ENCODE results near the gene CACNA2D3.

The CACNA2D3 gene

DNA sequence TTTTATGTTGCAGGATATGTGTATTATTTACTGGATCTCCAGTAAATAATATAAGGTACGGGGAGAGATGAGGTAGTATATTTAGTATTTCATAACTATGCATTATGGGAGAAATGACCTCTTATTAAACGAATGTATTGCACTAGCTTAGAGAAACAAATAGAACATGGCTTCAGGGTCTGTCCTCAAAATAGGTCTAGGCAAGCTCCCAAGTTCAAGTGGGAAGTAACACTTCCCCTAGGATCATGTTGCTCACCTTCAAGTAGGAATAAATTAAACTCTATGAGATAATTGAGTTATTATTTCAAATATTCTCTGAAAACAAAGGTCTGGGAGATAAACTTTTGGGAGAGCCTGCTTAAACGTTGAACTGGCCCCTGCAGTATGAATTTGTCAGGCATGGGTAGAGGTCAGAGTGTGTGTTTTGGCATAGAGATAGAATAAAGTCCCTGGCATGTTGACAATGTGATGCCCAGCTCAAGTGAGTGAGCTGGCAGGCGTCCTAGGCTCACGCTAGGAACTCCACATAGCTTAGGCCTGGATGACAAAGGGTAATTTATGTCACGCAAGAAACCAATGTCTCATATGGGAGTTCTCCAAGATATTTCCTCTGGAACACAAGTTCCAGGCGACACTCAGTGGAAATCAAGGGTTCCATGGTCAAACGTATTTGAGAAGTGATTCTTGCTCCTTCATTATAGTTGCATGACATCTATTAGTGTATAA lies 236.8 kb downstream of the CACNA2D3 start:
- Histone ChIP-seq H3K4me1 (peaks cover 49% of the 10 kb centered on the region), H3K9me3 (ENCODE audit: control insufficient read depth, low read length) (no peaks in the 10 kb centered on the region), H3K79me2 (no peaks in the 10 kb centered on the region), H2AFZ (peak overlapping the region; percentile 19), H3K4me2 (ENCODE audit: low read length) (no peak overlapping the region), H3K27ac (peak overlapping the region; percentile 84), H3K4me3 (ENCODE audit: low read depth, low read length) (no peak overlapping the region), H3K36me3 (ENCODE audit: control insufficient read depth, insufficient read depth, low read length) (no peaks in the 10 kb centered on the region), H3K9ac (no peak overlapping the region), H3K27me3 (ENCODE audit: control insufficient read depth, insufficient read depth, low read length) (no peaks in the 10 kb centered on the region)
- TF ChIP-seq, protein P1, sequence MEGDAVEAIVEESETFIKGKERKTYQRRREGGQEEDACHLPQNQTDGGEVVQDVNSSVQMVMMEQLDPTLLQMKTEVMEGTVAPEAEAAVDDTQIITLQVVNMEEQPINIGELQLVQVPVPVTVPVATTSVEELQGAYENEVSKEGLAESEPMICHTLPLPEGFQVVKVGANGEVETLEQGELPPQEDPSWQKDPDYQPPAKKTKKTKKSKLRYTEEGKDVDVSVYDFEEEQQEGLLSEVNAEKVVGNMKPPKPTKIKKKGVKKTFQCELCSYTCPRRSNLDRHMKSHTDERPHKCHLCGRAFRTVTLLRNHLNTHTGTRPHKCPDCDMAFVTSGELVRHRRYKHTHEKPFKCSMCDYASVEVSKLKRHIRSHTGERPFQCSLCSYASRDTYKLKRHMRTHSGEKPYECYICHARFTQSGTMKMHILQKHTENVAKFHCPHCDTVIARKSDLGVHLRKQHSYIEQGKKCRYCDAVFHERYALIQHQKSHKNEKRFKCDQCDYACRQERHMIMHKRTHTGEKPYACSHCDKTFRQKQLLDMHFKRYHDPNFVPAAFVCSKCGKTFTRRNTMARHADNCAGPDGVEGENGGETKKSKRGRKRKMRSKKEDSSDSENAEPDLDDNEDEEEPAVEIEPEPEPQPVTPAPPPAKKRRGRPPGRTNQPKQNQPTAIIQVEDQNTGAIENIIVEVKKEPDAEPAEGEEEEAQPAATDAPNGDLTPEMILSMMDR (IDR thresholded peaks at IDR 0.05), result no peak

DNA sequence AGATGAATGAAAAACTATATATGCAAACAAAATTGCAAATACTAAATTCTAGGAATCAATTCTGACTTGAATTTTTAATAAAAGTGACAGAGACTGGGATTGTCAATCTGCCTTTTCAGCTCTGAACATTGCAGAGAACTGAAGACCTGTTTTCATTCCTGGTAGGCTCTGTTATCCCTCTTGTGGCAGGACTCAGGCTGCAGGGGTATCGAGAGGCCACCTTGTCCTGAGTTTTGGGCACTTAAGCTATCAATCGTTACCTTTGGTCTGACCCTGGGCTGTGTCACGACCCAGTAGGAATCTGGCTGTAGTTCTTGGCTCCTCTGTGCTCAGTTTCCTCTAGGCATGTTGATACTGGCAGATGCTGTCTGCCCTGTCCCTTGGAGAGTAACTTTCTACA lies 238.0 kb downstream of the CACNA2D3 start:
- Histone ChIP-seq H3K27me3 (ENCODE audit: control insufficient read depth, insufficient read depth, low read length) (no peaks in the 10 kb centered on the region), H3K4me3 (ENCODE audit: low read depth, low read length) (no peak overlapping the region), H2AFZ (no peak overlapping the region), H3K36me3 (ENCODE audit: control insufficient read depth, insufficient read depth, low read length) (no peaks in the 10 kb centered on the region), H3K4me1 (peaks cover 42% of the 10 kb centered on the region), H3K9me3 (ENCODE audit: control insufficient read depth, low read length) (no peaks in the 10 kb centered on the region), H3K27ac (no peak overlapping the region), H3K79me2 (no peaks in the 10 kb centered on the region), H3K4me2 (ENCODE audit: low read length) (no peak overlapping the region), H3K9ac (no peak overlapping the region)
- TF ChIP-seq, protein P1 (IDR thresholded peaks at IDR 0.05), result peak; percentile 25

DNA sequence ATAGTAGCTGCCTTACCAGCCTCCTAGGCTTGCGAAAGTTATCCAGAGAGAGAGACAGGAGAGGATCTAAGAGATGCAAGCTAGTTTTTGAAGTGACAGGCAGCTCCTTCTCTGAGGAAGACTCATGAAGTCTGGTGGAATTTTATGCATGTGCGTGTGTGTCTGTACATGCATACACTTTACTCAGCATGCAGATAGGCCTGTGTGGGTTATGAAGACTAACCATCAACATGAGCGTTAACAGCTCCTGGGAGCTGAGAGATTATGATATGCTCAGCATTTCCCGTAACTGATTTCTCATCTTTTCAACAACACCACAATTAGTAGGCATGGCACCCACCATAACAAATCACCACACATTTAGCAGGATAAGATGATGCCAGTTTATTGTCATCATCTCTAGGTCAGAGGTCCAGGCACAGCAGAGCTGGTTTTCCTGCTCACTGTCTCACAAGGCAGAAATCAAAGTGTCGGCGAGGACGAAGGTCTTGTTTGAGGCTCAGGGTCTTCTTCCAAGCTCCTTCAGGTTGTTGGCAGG lies 239.5 kb downstream of the CACNA2D3 start:
- Histone ChIP-seq H3K4me1 (peaks cover 32% of the 10 kb centered on the region), H3K27me3 (ENCODE audit: control insufficient read depth, insufficient read depth, low read length) (no peaks in the 10 kb centered on the region), H2AFZ (no peak overlapping the region), H3K27ac (no peak overlapping the region), H3K36me3 (ENCODE audit: control insufficient read depth, insufficient read depth, low read length) (no peaks in the 10 kb centered on the region), H3K79me2 (no peaks in the 10 kb centered on the region), H3K9ac (no peak overlapping the region), H3K4me2 (ENCODE audit: low read length) (no peak overlapping the region), H3K4me3 (ENCODE audit: low read depth, low read length) (no peak overlapping the region), H3K9me3 (ENCODE audit: control insufficient read depth, low read length) (no peaks in the 10 kb centered on the region)
- TF ChIP-seq, protein P1 (IDR thresholded peaks at IDR 0.05), result no peak

DNA sequence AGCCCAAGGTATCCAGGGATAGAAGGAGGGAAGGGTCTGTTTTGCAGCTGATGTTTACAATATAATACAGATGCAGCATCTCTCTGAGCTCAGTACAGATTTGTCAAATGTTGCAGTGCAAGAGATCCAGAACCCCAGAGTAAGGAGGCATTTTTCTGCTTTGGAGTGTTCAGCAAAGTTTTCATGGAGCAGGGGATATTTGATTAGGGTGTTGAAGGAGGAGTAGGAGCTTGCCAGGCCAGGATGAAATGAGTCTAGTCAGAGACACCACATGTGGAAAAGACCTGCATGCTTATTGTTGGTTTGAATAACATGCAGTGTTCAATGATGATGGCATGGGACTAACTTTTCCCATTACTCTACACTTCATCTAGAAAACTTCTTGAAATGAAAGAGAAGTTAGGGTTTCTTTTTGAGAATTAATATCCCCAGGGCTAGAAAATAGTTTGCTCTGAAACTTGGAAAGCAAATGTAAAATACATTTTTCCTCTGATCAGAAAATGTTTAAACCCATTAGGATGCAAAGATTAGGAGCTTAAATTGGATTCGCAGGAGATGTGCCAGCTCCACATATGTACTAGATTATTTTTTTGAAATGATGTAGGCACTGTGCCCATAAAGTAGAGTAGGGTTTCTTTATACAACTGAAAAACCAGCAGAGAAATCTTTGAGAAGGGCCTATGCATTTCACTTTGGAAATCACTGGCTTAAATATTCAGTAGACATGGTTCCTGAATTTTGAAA lies 243.8 kb downstream of the CACNA2D3 start:
- H3K4me3 ChIP-seq (ENCODE audit: low read depth, low read length), result no peak overlapping the region
- H3K79me2 ChIP-seq, result no peaks in the 10 kb centered on the region
- no peaks in the 10 kb centered on the region for H3K27me3 ChIP-seq (ENCODE audit: control insufficient read depth, insufficient read depth, low read length)
- TF ChIP-seq, protein P1 (IDR thresholded peaks at IDR 0.05), result no peak
- H3K27ac ChIP-seq, result no peak overlapping the region
- no peaks in the 10 kb centered on the region for H3K9me3 ChIP-seq (ENCODE audit: control insufficient read depth, low read length)
- no peak overlapping the region for H2AFZ ChIP-seq
- no peak overlapping the region for H3K9ac ChIP-seq
- H3K4me2 ChIP-seq (ENCODE audit: low read length), result no peak overlapping the region
- H3K4me1 ChIP-seq, result peaks cover 9% of the 10 kb centered on the region
- no peaks in the 10 kb centered on the region for H3K36me3 ChIP-seq (ENCODE audit: control insufficient read depth, insufficient read depth, low read length)

Data from parathyroid adenoma (tissue), 2 donors.